SJSA1 (cell line): ENCODE measurements around the gene BCL2. TPM values are rescaled to one million over a fixed set of nuclear protein-coding genes. Genes with fewer than 3 reads are reported as not detected.

Source experiments
- DNase-seq, 2 experiments: peaks; one replicate each; pipeline ENCODE4 v3.0.0-alpha.2; 2015 to 2020; ENCODE audit warnings: low spot score in 2 of 2, low read depth in 1 of 2
- H3K27ac ChIP-seq: fragments of 250-450 bp; sonication (Bioruptor Pico); 2 replicates; pipeline ENCODE4 v1.5.1; 2020; ENCODE audit warnings: mild to moderate bottlenecking, moderate library complexity
- H3K27me3 ChIP-seq: fragments of 250-450 bp; sonication (Bioruptor Pico); replicated peaks from 2 replicates; pipeline ENCODE4 v1.5.1; 2020; ENCODE audit warnings: mild to moderate bottlenecking, moderate library complexity
- H3K36me3 ChIP-seq: fragments of 250-450 bp; sonication (Bioruptor Pico); 2 replicates; pipeline ENCODE4 v1.5.1; 2020; ENCODE audit warnings: mild to moderate bottlenecking
- H3K4me1 ChIP-seq: fragments of 250-450 bp; sonication (Bioruptor Pico); replicated peaks from 2 replicates; pipeline ENCODE4 v1.6.1; 2021; ENCODE audit warnings: mild to moderate bottlenecking
- H3K4me3 ChIP-seq: fragments of 250-450 bp; sonication (Bioruptor Pico); 2 replicates; pipeline ENCODE4 v1.5.1; 2020; ENCODE audit warnings: mild to moderate bottlenecking
- H3K9me3 ChIP-seq: fragments of 250-450 bp; sonication (Bioruptor Pico); replicated peaks from 2 replicates; pipeline ENCODE4 v1.5.1; 2020; ENCODE audit warnings: mild to moderate bottlenecking
- total RNA-seq: library from RNA; depleted of rRNA; stranded (reverse); fragments of >200 nt; shearing (Covaris generic); gene quantifications from 2 replicates; pipeline ENCODE4 v1.2.3, GENCODE V29; 2014

BCL2 gene
- total RNA-seq, 1 experiment from 2014 or later, result 7.8 TPM

DNA sequence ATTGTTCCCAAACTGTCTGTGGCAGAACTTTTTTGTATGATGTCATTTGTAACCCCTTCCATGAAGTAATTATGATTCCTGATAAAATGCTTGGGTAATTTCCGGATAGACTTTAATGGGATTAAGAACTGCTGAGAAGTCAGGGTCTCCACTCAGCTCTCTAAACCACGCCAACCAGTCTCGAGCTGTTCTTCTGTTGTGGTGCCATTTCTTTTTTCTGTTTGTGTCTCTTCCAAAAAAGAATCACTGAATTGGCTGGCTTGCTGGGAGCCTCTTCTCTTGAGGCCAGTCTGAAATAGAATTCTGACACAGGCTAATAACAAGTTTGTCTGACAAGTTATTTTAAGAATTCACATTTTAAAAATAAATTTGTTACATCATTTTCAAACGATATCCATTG lies 198.9 kb downstream of the BCL2 start:
- no peak for DNase-seq
- Histone ChIP-seq H3K27ac (no peak overlapping the region), H3K4me3 (no peak overlapping the region), H3K9me3 (no peaks in the 10 kb centered on the region), H3K36me3 (no peaks in the 10 kb centered on the region), H3K4me1 (no peaks in the 10 kb centered on the region), H3K27me3 (0 out of 2 replicates have a peak, but pooled peaks cover 3% of the 10 kb centered on the region)

DNA sequence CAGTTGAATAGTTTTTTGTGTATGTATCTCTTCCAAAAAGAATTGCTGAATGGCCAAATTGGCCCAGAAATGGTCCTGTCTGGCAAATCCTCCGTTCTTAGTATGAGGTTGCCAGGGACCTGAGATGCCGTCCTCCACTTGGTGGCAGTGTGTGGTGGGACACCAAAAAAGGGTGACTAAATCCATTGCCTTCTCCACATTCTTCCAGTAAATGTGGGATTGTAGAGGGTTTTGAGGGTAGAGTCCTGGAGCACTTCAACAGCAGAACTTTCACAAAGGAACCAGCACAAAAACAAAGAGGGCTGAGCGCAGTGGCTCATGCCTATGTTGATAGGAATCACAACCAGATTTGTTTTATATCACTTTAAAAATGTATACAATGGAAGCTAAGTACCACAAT lies 199.9 kb downstream of the BCL2 start:
- no peaks in the 10 kb centered on the region for H3K36me3 ChIP-seq

DNA sequence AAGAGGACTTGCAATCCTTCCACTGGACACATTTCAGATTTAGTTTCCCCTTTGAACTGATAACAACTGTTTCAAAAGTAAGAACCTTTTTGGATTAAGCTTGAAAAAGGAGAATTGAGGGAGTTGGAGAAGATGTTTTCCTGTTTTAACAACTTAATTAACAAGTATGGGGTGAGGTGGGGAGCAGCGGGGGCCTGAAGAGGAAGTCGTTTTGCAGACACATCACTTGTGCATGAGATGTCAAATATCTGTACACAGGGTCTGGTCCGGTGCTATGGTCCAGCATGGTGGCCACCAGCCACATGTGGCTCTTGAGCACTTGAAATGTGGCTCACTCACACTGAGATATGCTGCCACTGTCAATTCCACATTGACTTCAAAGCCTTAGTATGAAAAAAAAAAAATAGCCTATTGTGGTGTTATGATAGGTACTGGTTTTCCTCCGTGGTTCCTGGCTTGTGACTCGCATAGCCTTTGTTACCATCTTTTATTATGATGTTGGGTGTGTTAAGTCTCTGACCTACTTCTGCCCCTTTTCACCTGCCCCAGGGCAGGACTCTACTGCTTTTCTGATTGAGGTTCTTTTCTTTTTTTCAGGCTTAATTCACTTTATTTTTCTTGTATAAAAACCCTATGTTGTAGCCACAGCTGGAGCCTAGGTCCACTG lies 205.5 kb downstream of the BCL2 start:
- H3K27ac ChIP-seq, result no peak overlapping the region
- no peak overlapping the region for H3K4me3 ChIP-seq
- H3K4me1 ChIP-seq, result no peaks in the 10 kb centered on the region
- no peak for DNase-seq
- no peaks in the 10 kb centered on the region for H3K36me3 ChIP-seq
- H3K9me3 ChIP-seq, result no peaks in the 10 kb centered on the region
- peaks cover 3% of the 10 kb centered on the region; the same call in 1 of the 2 replicates for H3K27me3 ChIP-seq

More for the DNA sequence above, 199.9 kb downstream of the BCL2 start:
- Histone ChIP-seq H3K4me3 (no peak overlapping the region), H3K9me3 (no peaks in the 10 kb centered on the region), H3K27me3 (0 out of 2 replicates have a peak, but pooled peaks cover 3% of the 10 kb centered on the region), H3K4me1 (no peaks in the 10 kb centered on the region), H3K27ac (no peak overlapping the region)
- DNase-seq, result peak in 1 of 2 experiments; percentile 31

DNA sequence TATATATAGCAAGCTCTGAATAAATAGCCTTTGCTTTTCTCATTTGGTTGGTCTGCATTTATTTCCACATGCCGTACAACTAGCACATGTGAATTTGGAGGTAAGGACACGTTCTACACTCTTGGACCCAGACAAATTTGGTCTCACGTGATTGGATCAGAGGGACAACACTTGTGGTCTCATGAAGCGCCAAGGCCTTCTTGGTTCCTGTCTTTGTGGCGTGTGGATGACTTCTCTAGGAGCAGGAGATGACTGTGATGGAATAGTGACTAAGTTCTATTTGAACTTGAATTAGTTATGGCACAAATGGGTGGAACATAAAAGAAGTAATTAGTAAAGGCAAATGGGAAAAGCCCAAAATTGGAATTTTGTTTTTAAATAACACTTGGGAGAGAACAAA lies 206.9 kb downstream of the BCL2 start:
- H3K4me1 ChIP-seq, result no peaks in the 10 kb centered on the region
- no peak overlapping the region for H3K4me3 ChIP-seq
- H3K36me3 ChIP-seq, result no peaks in the 10 kb centered on the region
- H3K27ac ChIP-seq, result no peak overlapping the region
- H3K27me3 ChIP-seq, result peaks cover 3% of the 10 kb centered on the region; the same call in 1 of the 2 replicates
- no peak for DNase-seq
- H3K9me3 ChIP-seq, result no peaks in the 10 kb centered on the region

DNA sequence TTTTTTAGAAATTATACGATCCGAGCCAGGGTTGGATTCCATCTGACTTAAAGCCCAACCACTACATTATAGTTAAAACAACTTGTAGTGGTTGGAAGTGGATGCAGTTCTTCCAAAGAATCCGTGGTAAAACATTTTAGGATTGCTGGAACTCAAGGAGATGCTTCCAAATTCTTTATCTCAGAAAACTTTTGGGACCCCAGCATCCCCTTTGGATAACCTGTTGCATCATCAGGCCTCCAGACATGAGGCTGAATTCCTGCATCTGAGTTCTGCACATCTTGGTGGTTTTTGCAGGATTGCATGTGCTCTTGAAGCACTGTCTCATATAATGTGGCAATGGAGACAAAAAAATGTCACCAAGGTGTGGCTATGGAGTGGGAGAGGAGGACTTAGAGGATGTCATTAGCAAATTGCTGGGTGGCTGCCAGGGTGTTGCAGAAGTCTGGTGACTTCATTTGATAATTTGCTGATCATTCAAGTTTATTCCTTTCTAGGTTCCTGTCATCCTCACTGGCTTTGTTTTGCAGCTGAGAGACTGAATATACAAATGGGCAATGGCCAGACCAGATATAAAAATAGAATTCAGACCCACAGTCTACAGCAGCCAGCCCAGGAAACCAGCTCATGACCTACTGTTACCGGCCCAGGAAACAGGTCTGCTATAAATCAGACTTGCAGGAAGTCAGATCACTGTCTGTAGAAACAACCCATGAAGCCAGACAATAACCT lies 207.7 kb downstream of the BCL2 start:
- H3K4me1 ChIP-seq, result no peaks in the 10 kb centered on the region
- DNase-seq, result no peak
- H3K36me3 ChIP-seq, result no peaks in the 10 kb centered on the region
- H3K27ac ChIP-seq, result no peak overlapping the region
- no peaks in the 10 kb centered on the region; the same call in 1 of the 2 replicates for H3K27me3 ChIP-seq
- H3K9me3 ChIP-seq, result no peaks in the 10 kb centered on the region
- no peak overlapping the region for H3K4me3 ChIP-seq

DNA sequence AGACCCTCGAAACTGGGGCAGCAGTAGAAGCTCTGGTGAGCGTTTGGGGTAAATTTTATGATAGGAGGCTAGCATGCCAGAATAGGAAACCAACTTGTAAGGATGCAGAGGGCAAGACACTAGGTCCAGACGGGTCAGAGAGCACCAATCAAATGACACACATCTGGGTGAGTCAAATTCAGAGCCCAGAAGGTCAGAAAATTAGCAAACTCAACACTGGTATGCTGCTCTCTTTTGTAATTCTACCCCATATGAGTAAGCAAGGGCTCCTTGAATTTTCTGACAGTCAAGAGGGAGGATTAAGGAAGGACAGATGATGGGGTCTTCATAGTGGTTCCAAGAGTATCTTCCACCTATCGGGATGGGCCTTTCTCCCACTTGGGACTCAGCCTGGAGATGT lies 209.8 kb downstream of the BCL2 start:
- Histone ChIP-seq H3K36me3 (no peaks in the 10 kb centered on the region), H3K9me3 (no peaks in the 10 kb centered on the region), H3K27ac (no peak overlapping the region), H3K4me3 (no peak overlapping the region), H3K4me1 (no peaks in the 10 kb centered on the region), H3K27me3 (no peaks in the 10 kb centered on the region; the same call in 1 of the 2 replicates)
- DNase-seq, result no peak

DNA sequence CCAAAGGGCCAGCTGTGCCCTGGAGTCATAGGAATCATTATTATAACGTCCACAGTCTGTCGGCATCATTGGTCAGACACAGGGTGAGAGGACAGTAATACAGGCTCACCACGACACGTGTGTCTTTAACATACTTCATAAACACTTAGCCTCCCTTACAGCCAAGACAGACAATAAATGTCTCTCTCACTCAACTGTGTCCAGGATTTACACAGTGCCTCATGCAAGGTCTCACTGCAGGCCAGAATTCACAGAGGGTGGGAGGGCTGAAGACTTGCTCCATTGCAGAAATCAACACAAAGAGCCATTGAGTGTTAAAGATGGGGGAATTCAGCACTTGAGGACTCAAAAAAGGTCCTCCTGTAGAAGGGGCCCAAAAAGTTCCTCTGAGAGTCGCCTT lies 210.5 kb downstream of the BCL2 start:
- Histone ChIP-seq H3K9me3 (no peaks in the 10 kb centered on the region), H3K36me3 (no peaks in the 10 kb centered on the region), H3K4me1 (no peaks in the 10 kb centered on the region), H3K27ac (no peak overlapping the region), H3K4me3 (no peak overlapping the region), H3K27me3 (no peaks in the 10 kb centered on the region; the same call in 1 of the 2 replicates)
- no peak for DNase-seq

DNA sequence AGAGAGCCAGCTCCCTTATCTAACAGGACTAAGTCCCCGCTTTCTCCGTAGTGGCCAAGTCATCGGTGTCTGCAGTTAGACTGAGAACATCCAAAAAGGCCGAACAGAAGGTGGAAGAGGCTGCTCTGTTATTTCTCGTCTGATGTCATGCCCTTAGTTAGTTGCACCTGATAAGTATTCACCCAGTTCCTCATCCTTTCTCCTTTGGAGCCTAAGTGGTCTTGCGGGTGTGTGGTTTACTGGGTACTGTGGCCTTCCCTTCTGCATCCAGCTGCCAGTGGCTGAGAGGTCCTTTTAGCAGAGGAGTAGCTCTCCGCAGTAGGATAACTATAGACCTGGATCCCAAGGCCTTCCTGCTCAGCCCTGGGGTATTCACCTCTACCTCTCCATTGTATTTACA lies 211.6 kb downstream of the BCL2 start:
- H3K9me3 ChIP-seq, result no peaks in the 10 kb centered on the region
- no peak overlapping the region for H3K27ac ChIP-seq
- H3K4me3 ChIP-seq, result no peak overlapping the region
- no peaks in the 10 kb centered on the region for H3K4me1 ChIP-seq
- no peaks in the 10 kb centered on the region; the same call in 1 of the 2 replicates for H3K27me3 ChIP-seq
- no peak for DNase-seq
- no peaks in the 10 kb centered on the region for H3K36me3 ChIP-seq

DNA sequence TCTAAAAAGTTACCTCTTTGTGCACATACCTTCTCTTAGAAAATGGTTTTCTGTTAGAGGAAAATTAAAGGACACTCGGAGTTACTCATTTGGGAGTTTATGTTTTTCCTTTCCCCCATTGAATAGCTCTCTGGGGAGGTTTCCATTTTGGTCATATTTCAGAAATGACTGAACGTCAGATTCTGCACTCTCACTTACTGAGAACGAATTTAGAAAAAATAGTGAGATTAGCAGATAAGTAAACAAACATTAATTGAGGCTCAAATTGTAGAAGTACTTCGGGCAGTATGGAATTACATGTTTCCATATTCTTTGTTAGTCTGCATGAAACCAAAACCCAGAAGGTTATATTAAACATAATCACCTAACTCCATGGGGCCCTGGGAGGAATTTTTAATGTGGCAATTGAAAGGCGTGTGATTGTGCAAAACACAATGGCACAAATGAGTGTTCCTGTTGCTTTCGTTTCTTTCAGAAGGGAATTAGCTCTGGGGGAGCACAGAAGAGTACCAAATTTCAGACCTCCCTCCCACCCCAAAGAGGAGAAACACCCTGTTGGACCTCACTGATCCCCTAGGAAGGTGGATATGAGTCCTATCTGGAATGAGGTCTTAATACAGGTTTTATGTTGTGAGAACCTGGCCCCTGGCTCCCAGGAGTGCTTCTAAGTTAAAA lies 212.3 kb downstream of the BCL2 start:
- H3K4me3 ChIP-seq, result no peak overlapping the region
- H3K36me3 ChIP-seq, result no peaks in the 10 kb centered on the region
- no peaks in the 10 kb centered on the region for H3K4me1 ChIP-seq
- no peaks in the 10 kb centered on the region; the same call in 1 of the 2 replicates for H3K27me3 ChIP-seq
- no peaks in the 10 kb centered on the region for H3K9me3 ChIP-seq
- no peak overlapping the region for H3K27ac ChIP-seq
- DNase-seq, result no peak

DNA sequence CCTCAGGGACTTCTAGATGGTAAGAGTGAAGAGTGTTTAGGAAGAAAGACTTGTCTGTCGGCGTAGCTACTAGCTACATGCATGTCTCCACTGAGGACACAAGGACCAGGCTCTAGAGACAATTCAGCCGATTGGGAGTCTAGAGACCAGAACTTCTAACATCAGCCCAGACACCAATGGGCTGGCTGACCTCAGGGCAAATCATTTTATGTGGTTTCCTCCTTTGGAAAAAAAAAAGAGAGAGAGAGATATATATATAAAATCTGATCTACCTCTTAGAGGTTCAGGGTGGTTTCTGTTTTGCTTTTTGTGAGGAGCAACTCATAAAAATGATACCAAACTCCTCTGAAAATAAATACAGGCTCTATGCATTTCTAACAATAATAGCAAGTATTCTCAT lies 212.8 kb downstream of the BCL2 start:
- Histone ChIP-seq H3K9me3 (no peaks in the 10 kb centered on the region), H3K27me3 (no peaks in the 10 kb centered on the region; the same call in 1 of the 2 replicates), H3K27ac (no peak overlapping the region), H3K4me1 (no peaks in the 10 kb centered on the region), H3K4me3 (no peak overlapping the region), H3K36me3 (no peaks in the 10 kb centered on the region)
- DNase-seq, result no peak

DNA sequence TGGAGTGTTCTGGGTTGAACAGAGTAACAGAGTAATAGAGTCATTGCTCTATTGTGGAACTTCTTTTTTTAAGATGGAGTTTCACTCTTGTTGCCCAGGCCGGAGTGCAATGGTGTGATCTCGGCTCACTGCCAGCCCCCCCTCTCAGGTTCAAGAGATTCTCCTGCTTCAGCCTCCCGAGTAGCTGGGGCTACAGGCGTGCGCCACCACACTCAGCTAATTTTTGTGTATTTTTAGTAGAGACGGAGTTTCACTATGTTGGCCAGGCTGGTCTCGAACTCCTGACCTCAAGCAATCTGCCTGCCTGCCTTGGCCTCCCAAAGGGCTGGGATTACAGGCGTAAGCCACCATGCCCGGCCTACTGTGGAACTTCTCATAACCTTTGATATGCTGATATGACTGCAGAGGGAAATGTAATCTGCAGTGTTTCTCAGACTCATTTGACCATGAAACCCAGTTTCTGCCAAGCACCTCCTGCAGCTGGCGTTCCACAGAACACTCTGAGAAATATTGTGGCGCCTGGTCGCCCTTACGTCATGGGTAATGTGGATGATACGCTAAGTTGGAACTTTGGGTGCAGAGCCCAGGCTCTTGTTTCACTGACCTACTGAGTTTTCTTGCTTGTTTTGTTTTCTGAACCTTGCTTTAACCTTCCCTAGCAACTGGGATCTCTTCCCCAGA lies 213.8 kb downstream of the BCL2 start:
- no peak for DNase-seq
- Histone ChIP-seq H3K36me3 (no peaks in the 10 kb centered on the region), H3K27ac (no peak overlapping the region)

DNA sequence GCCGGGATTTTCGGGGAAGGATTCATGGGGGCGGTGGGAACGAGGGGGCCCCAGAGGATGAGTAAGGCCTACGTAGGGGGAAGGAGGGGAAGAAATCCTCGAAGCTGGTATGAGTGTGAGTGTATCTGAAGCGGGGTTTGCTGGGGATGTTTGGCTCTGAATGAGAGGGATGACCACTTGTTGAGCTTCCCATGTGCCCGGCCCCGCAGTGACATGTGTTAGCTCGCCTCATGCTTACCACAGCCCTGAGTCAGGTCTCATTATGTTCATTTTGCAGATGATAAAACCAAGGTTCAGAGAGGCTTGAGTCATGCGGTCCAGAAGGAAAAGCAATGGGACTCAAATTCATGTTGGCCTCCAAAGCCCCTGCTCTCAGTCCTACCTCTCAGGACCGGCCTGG lies 214.7 kb downstream of the BCL2 start:
- DNase-seq, result no peak
- H3K36me3 ChIP-seq, result no peaks in the 10 kb centered on the region
- no peaks in the 10 kb centered on the region for H3K27me3 ChIP-seq
- no peak overlapping the region for H3K4me3 ChIP-seq
- no peak overlapping the region for H3K27ac ChIP-seq
- H3K4me1 ChIP-seq, result no peaks in the 10 kb centered on the region
- H3K9me3 ChIP-seq, result no peaks in the 10 kb centered on the region

More for the DNA sequence above, 213.8 kb downstream of the BCL2 start:
- Histone ChIP-seq H3K4me3 (no peak overlapping the region), H3K9me3 (no peaks in the 10 kb centered on the region), H3K27me3 (no peaks in the 10 kb centered on the region; the same call in 1 of the 2 replicates), H3K4me1 (no peaks in the 10 kb centered on the region)

DNA sequence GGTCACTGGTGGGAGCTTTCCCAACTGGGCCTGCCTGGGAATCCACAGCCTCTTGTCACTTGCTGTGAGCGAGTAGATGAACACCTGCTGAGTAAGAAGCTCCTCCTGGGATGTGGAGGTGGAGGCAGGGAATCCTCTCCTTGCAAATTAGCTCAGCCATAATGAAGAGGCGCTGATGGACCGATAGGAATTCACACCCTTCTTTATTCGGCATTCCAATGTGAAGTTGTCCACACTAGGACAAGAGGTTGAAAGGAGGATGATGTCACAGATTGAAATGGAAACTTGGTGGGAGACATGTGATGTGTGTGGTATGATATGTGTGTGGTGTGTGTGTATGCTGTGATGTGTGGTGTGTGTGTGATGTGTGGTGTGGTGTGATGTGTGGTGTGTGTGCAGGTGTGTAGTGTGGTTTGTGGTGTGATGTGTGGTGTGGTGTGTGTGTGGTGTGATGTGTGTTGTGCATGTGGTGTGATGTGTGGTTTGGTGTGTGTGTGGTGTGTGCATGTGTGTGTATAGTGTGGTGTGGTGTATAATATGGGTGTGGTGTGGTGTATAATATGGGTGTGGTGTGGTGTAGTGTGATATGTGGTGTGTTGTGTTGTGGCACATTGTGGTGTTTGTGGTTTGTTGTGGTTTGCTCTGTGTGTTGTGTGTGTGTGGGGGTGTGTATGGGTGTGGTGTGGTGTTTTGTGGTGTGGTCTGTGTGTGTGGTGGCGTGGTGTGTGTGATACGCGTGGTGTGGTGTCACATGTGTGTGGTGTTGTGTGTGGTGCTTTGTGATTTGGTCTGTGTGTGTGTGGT lies 216.4 kb downstream of the BCL2 start:
- no peak overlapping the region for H3K4me3 ChIP-seq
- no peaks in the 10 kb centered on the region for H3K36me3 ChIP-seq
- DNase-seq, result no peak
- H3K4me1 ChIP-seq, result peaks cover 8% of the 10 kb centered on the region
- H3K27ac ChIP-seq, result no peak overlapping the region
- no peaks in the 10 kb centered on the region for H3K27me3 ChIP-seq
- no peaks in the 10 kb centered on the region for H3K9me3 ChIP-seq
